ENCODE results near the gene ASCL1. TPM values are rescaled to one million over a fixed set of nuclear protein-coding genes. Genes with fewer than 3 reads are reported as not detected.

ASCL1 gene
- total and polyA plus RNA-seq, 2 experiments from 2014 or later, result not detected

GRCh38 chr12:102939670-102940222 lies 17.7 kb upstream of the ASCL1 start:
- no peak for TF ChIP-seq CTCF (IDR thresholded peaks at IDR 0.05; ENCODE audit: low read depth, low read length)
- no peaks in the 10 kb centered on the region for H3K36me3 ChIP-seq
- no peak overlapping the region for H3K4me3 ChIP-seq
- no peaks in the 10 kb centered on the region for H3K4me1 ChIP-seq (ENCODE audit: low read depth)
- no peaks in the 10 kb centered on the region for H3K27me3 ChIP-seq
- no peaks in the 10 kb centered on the region for H3K9me3 ChIP-seq (ENCODE audit: low read depth)
- DNase-seq (ENCODE audit: low read depth in 1 of 2, low spot score in 1 of 2), result no peak
- no peak overlapping the region for H3K27ac ChIP-seq

- TF ChIP-seq CTCF (IDR thresholded peaks at IDR 0.05; ENCODE audit: low read depth, low read length), result no peak
- Histone ChIP-seq H3K27me3 (peaks cover 52% of the 10 kb centered on the region), H3K9me3 (ENCODE audit: low read depth) (no peaks in the 10 kb centered on the region), H3K27ac (no peak overlapping the region), H3K4me1 (ENCODE audit: low read depth) (no peaks in the 10 kb centered on the region), H3K36me3 (no peaks in the 10 kb centered on the region), H3K4me3 (no peak overlapping the region)
- DNase-seq (ENCODE audit: low read depth in 1 of 2, low spot score in 1 of 2), result no peak
These were observed 11.4 kb upstream of the ASCL1 start for GRCh38 chr12:102946042-102946441.

GRCh38 chr12:102948941-102949352 lies 8.5 kb upstream of the ASCL1 start:
- peak; percentile 59 to 60 for DNase-seq (ENCODE audit: low read depth in 1 of 2, low spot score in 1 of 2)
- peaks cover 81% of the 10 kb centered on the region for H3K27me3 ChIP-seq

DNA sequence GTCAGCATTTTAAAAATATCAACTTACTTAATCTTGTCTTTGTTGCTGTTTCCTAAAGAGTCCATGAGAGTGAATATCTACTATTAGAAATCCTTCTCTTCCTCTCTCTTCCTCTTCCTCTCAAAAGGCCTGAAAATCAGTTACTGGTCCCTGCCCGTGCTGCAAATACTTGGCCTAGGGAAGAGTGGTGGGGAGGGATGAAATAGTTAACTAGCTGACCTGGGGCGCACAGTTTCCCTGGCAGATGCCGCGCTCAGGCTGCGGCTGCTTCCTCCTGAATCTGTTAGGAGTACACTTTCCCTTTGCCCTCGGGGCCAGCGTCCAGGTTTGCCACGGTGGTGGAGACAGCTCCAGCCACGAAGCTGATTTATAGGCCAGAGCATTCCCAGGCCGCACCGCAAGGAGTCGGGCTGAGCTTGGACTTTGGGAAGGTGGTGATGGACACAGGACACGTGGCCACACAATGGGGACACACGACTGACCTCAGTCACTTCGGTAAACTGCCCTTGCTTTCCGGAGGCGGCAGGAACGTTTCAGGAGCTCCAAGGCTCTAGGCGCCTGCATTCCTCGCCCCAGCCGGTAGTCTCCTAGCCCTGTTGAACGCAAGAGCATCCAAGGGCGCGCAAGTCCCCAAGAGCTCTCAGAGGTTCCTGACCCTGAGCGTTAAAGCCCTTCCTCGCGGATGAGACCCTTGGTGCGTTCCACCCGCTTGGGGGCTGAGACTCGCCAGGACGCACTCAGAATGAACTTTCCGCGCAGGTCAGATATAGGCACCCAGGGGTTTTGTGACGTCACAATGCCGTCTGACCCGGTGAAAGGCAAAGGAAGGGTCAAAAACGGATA lies 7.1 kb upstream of the ASCL1 start:
- DNase-seq (ENCODE audit: low read depth in 1 of 2, low spot score in 1 of 2), result peak in 1 of 2 donors; percentile 55
- H3K27ac ChIP-seq, result no peak overlapping the region
- peaks cover 95% of the 10 kb centered on the region for H3K27me3 ChIP-seq
- TF ChIP-seq CTCF (IDR thresholded peaks at IDR 0.05; ENCODE audit: low read depth, low read length), result no peak
- no peaks in the 10 kb centered on the region for H3K36me3 ChIP-seq
- no peak overlapping the region for H3K4me3 ChIP-seq
- H3K4me1 ChIP-seq (ENCODE audit: low read depth), result no peaks in the 10 kb centered on the region
- no peaks in the 10 kb centered on the region for H3K9me3 ChIP-seq (ENCODE audit: low read depth)

More at GRCh38 chr12:102948941-102949352, 8.5 kb upstream of the ASCL1 start:
- Histone ChIP-seq H3K27ac (no peak overlapping the region), H3K36me3 (no peaks in the 10 kb centered on the region), H3K9me3 (ENCODE audit: low read depth) (no peaks in the 10 kb centered on the region), H3K4me3 (no peak overlapping the region), H3K4me1 (ENCODE audit: low read depth) (no peaks in the 10 kb centered on the region)
- peak; percentile 89 for TF ChIP-seq CTCF (IDR thresholded peaks at IDR 0.05; ENCODE audit: low read depth, low read length)

- no peak overlapping the region for H3K27ac ChIP-seq
- no peaks in the 10 kb centered on the region for H3K36me3 ChIP-seq
- no peak overlapping the region for H3K4me3 ChIP-seq
- no peak for TF ChIP-seq CTCF (IDR thresholded peaks at IDR 0.05; ENCODE audit: low read depth, low read length)
- H3K4me1 ChIP-seq (ENCODE audit: low read depth), result no peaks in the 10 kb centered on the region
- H3K27me3 ChIP-seq, result peaks cover 99% of the 10 kb centered on the region
- H3K9me3 ChIP-seq (ENCODE audit: low read depth), result no peaks in the 10 kb centered on the region
- no peak for DNase-seq (ENCODE audit: low read depth in 1 of 2, low spot score in 1 of 2)
These were observed 6.4 kb upstream of the ASCL1 start for GRCh38 chr12:102950950-102951619.

Data from cardiac muscle cell (in vitro differentiated cells and primary cell).